ENCODE results near the gene ELAVL2.

Gene ELAVL2

GRCh38 chr9:23721466-23721865 lies 104.6 kb downstream of the ELAVL2 start:
- no peak for DNase-seq (ENCODE audit: low read depth)

DNA sequence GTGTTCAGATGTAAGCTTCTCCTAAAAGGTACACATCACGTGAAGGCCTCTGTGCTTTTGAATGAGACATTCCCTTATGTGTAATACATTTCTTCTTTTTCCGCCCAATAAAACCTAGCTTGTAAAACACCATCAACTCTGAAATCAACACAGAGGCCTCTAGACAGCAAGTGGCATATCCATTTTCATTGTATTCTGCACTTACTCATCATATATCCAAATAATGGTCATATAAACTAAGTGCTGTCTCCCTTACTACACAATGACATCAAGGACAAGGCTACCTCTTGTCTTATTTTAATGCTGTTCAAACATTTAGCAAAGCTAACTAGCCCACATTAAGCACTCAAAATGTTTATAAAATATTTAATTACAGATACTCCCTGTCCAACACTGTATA lies 108.5 kb downstream of the ELAVL2 start:
- DNase-seq (ENCODE audit: low read depth): no peak

DNA sequence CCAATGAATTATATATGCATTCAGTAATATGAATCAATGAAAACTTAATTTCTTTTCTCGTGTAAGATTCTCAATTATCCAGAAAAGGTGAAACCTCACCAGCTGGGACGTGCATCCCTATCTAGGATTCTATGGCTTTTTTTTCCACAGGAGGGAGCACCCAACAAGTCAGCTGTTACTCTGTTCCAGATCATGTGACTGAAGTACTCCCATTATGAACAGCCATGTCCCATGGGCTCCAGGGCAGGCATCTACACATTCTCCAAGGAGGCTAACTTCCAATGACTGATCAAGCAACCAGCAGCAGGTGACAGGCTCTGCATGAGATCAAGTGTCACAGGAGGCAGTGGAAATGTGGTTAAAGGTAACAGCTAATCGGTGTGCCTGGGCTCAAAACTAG lies 118.8 kb downstream of the ELAVL2 start:
- DNase-seq (ENCODE audit: low read depth): no peak

DNA sequence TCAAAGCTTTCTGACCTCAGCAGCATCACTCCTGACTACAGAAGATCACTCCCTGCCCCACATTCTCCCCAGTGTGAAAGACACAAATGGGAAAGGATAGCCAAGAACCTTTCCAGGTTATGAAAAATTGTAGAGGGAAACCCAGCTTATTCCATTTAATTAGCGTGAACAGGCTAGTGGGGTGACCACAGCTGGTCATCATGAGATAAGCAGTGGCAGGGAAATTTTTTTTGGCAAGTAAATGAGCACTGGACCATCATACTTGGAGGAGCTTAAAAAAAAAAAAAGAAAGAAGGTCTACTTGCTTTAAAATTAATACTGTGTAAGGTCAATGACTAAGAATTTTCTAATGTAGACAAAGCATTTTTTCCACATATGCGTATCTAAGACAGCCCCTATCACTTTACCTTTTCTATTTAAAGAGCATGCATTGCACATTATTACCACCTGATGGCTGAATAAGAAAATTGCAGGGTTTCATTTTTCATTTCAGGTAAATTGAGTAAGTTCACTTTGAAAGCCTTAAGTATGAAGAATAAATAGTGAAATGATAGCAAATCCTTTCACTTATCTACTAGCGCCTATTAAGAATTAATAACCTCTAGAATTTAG lies 123.6 kb downstream of the ELAVL2 start:
- no peak for DNase-seq (ENCODE audit: low read depth)

DNA sequence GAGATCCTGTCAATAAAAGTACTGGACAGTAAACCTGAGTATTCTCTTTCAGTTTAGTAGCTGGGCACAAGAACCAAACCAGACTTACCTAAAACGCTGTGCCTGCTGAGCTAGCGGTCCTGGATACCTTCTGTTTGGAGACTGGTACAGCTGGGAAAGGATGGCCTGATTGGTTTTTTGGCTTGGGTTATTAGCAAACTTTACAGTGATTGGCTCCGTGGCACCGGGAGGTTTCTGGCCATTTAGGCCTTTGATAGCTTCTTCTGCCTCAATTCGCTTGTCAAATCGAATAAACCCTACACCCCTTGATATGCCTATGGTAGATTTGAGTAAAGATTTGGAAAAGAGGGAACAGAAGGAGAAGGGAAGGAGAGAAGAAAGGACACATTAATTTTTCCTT lies 124.7 kb downstream of the ELAVL2 start:
- no peak for DNase-seq (ENCODE audit: low read depth)

DNA sequence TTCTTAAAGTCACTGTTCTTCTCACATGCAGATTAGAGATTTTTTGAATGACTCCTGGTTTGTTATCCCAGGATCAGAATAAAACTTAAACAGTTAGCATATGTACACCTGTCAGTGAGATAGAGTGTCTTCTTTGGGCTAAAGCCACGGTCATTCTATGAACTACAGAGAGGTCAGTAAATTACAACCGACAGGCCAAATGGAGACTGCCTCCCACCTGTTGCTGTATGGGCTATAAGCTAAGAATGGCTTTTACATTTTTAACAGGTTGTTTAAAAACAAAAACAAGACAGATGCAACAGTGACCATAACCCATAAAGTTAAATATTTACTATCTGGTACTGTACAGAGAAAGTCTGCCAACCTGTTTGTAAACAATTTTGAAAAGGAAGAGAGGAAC lies 125.7 kb downstream of the ELAVL2 start:
- DNase-seq (ENCODE audit: low read depth): no peak

- DNase-seq (ENCODE audit: low read depth): no peak
These were observed 127.9 kb downstream of the ELAVL2 start for GRCh38 chr9:23698161-23698560.

GRCh38 chr9:23695572-23695971 lies 130.5 kb downstream of the ELAVL2 start:
- no peak for DNase-seq (ENCODE audit: low read depth)

GRCh38 chr9:23693374-23693773 lies 132.7 kb downstream of the ELAVL2 start:
- no peak for DNase-seq (ENCODE audit: low read depth)

DNA sequence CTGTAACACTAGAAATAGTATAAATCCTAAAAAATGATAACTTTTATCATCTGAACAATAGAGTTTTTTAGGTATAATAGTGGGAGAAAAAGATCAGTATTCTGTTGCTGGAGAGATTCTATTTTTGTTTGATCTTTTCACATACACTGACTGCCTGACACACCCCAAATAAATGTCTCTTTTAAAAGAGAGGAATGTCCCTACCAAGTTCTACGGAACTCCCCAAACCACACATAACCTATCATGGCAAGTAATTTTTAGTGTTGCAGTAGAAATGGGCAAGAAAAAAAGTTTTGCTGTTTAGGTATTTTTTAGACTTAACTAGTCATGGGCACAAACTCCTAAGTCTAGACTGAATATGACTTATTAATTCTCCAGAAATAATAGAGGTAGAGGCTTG lies 139.1 kb downstream of the ELAVL2 start:
- DNase-seq (ENCODE audit: low read depth): no peak

DNA sequence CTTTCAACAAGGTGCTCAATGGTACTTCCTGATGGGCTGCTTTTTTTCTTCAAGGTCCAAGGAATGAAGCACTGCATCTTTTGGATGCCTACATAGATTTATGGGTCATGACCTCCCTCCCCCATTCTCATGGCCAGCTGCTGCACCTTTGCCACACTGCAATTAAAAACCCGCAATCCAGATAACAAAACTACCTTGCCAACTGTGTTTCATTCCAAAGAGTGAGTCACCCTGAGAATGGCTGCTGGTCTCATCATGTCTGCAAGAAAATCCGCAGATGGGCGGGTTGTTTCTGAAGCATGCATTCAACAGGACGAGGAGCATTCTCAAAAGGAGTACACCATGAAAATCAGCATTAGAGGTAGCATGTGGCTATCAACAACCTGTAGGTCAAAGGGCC lies 139.8 kb downstream of the ELAVL2 start:
- no peak for DNase-seq (ENCODE audit: low read depth)

GRCh38 chr9:23683611-23684061 lies 142.4 kb downstream of the ELAVL2 start:
- no peak for DNase-seq (ENCODE audit: low read depth)

DNA sequence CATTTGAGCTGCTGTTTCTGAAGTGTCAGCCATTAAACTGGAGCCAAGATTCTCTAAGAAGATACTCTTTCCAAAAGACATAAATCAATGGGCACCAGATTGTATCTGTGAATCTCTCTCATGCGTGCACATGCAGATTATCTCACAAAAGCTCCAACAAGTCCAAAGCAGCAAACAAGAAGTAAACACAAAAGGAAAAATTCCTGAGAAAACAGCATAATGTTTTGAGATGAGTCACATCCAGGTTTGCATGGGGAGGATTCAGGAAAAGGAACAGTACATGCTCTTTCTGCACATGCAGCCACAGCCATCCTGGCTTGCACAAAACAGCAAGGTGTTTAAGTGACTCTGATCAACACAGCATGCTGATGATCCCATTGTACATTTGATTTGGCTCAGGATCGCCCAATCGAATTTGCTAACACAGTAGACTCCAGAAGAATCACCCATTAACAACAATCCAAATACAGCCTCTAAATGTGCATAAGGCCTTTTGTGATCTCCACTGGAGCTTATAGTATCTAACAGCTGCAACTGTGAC lies 143.1 kb downstream of the ELAVL2 start:
- DNase-seq (ENCODE audit: low read depth): no peak

DNA sequence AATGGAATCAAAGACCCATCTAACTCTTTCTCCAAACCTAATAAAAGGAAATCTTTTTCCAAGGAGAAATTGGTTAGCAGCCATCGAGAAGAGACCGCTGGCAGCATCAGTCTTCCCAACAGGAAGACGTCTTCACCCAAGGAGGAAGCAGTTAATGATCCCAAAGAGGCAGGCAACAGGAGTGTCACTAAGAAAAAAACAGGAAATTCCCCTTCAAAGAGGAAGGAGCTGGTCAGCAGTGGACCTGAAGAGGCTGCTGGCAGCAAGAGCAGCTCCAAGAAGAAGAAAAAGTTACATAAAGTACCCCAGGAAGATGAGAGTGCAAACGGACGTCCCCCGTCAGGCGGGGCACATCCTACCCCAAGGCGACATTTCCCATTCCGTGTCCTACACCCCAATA lies 143.7 kb downstream of the ELAVL2 start:
- no peak for DNase-seq (ENCODE audit: low read depth)

GRCh38 chr9:23677446-23677845 lies 148.6 kb downstream of the ELAVL2 start:
- no peak for DNase-seq (ENCODE audit: low read depth)

GRCh38 chr9:23674016-23674585 lies 151.9 kb downstream of the ELAVL2 start:
- DNase-seq (ENCODE audit: low read depth): no peak

GRCh38 chr9:23672151-23672550 lies 153.9 kb downstream of the ELAVL2 start:
- DNase-seq (ENCODE audit: low read depth): no peak

DNA sequence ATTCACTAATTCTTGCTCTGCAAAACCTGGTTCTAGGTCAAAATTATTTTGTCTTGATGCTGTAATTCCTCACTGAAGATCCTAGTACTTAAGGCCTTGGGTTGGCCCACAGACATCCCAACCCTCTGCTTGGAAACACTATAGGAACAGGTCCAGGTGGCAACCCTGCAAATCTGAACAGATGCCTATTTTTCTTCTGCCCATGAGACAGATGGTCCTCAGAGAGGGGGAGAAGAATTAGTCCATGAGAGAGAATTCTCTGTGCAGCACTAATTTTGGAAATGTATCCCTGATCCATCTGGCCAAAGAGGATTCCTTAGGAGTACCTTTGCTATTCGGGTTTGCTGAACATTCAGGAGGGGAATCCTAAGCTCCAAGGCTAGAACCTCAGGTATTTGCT lies 156.3 kb downstream of the ELAVL2 start:
- DNase-seq (ENCODE audit: low read depth): no peak

DNA sequence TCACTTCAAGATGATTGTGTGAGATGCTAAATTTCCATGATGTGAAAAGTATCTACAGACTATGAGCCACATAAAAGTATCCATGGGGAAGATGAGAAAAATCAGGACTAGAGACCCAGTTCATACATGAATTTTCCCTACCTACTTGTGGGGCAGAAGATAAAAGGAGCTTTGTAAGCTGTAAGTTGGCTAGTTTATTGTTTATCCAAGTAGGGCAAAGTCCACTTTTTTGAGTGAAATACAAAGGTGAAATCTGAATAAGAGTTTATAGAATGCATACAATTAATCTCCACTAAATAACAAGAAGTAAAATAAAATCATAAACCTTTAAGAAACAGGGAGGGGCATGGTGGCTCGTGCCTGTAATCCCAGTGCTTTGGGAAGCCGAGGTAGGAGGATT lies 160.4 kb downstream of the ELAVL2 start:
- no peak for DNase-seq (ENCODE audit: low read depth)

DNA sequence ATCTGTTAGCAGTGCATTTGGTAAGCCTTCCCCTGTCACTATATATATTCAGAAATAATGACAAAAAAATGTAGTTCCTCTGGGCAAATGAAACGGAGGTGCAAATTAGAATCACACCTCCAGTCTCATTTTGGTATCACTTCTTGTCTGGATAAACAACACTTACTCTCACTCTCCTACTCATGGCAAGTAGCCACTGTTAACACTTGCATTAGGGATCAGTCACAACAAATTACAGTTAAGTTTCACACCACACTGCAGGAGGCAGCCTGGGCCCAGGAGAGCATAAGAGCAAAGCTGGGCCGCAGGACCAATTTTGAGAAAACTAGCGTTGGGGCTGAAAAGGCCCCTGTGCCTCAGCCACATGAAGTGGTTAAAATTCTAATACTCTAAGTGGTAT lies 161.0 kb downstream of the ELAVL2 start:
- no peak for DNase-seq (ENCODE audit: low read depth)

- no peak for DNase-seq (ENCODE audit: low read depth)
These were observed 162.1 kb downstream of the ELAVL2 start for GRCh38 chr9:23663946-23664345.

DNA sequence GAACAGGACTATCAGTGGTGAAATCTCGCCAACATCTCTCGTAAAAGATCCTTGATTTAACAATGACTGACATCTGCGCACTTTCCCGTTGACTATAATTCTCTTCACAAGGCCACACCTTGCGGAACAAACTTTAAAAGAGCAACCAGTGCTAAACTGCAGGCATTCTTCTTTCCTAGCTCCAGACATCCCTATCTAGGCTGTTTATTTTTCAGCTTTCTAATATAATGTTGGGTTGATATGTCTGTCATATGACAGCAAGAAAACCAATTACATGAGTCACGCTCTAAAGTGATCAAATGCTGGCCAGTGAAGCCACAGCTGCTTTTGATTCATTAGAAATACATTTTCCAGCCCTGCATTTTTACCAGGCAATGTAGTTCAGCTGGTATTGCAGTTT lies 162.5 kb downstream of the ELAVL2 start:
- DNase-seq (ENCODE audit: low read depth): no peak

DNA sequence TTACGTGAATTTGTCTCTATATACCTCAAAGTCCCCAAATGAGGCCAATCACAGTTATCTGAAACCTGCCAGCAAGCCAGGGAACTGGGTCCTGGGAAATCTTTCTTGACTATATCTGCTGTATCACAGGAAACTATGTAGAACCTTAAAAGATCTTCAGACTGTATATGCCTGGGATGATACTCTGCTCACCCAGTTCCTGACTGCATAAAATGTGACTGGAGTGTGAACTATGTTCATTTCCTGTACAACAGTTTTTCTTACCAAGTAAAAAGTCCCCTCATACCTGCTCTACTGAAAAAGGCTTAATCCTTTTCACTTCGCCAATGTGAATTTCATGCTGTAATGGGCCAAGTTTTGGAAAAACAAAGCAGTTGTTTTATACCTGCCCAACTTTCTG lies 162.9 kb downstream of the ELAVL2 start:
- no peak for DNase-seq (ENCODE audit: low read depth)

DNA sequence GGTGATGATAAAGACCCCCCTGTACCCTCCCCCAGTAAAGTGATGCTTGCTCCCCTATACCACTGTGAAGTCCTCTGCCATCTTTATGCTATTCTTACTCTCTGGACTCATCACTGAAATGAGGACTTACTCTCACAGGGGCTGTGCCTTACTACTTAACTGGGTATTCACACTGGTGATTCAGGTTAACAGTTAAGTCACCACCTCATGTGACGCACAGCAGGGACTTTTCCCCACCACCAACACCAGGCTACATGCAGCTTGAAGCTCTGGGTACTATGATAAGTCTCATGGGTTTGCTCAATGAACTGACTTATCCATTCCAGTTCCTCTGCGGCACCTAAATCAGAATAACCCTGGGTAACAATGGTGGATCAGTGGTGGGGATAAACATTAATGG lies 163.7 kb downstream of the ELAVL2 start:
- DNase-seq (ENCODE audit: low read depth): no peak

All from activated gamma-delta T cell treated with anti-CD3 and anti-CD28 coated beads, Interleukin-2, amount 50 U/mL, for 16 hours (primary cell).